Testis (tissue), 5 donors: Measurements from ENCODE around the gene RASGEF1C. TPM values are rescaled to one million over a fixed set of nuclear protein-coding genes. Genes with fewer than 3 reads are reported as not detected.

ENCODE experiments used
- DNase-seq: peaks from one replicate; pipeline ENCODE4 v3.0.0-alpha.2; 2019
- H3K27ac ChIP-seq, 2 donors: fragments of 200-600 bp; sonication (generic); one replicate each; pipeline ENCODE4 v1.5.1; 2019
- H3K27me3 ChIP-seq: fragments of 200-600 bp; sonication (generic); one replicate; pipeline ENCODE4 v1.5.1; 2019
- H3K36me3 ChIP-seq: fragments of 200-600 bp; sonication (generic); one replicate; pipeline ENCODE4 v1.5.1; 2017; ENCODE audit warnings: low read depth; ENCODE audit errors: missing control alignments
- H3K4me1 ChIP-seq: fragments of 200-600 bp; sonication (generic); one replicate; pipeline ENCODE4 v1.5.1; 2019
- H3K4me3 ChIP-seq, 2 donors: fragments of 200-600 bp; sonication (generic); one replicate each; pipeline ENCODE4 v1.5.1; 2017 to 2019
- H3K9me3 ChIP-seq: fragments of 200-600 bp; sonication (generic); one replicate; pipeline ENCODE4 v1.5.1; 2017
- POLR2A ChIP-seq: fragments of 450-650 bp; IDR thresholded peaks from one replicate; pipeline ENCODE4 v1.6.1; 2017; ENCODE audit warnings: antibody characterized with exemption, mild to moderate bottlenecking, moderate library complexity
- WGBS, 2 donors: methylation state at CpG; one replicate each; pipeline ENCODE4 v1.1.5; 2018; 5-methylcytosine and 5-hydroxymethylcytosine counted together
- intact Hi-C: fragments of 100-400 bp; cut with DNase I; formaldehyde crosslinking; loops from one replicate; pipeline ENCODE4 v1.15.1; 2023; ENCODE audit warnings: low total_unique reads
- long read RNA-seq, 2 donors: transcript quantifications; one replicate each; lab custom pipeline, GENCODE V29; 2026
- polyA plus RNA-seq: library from polyadenylated mRNA; stranded (reverse); fragments of 350-450 nt; fragmentation: Illumina TruSeq; extraction: RNeasy Lipid Tissue Mini Kit (QIAGEN cat#74804); gene quantifications from one replicate; pipeline ENCODE4 v1.2.3, GENCODE V29; 2014; ENCODE audit warnings: low read depth, low replicate concordance; ENCODE audit not compliant: insufficient read depth
- total RNA-seq, 2 donors: library from RNA; depleted of rRNA; stranded (reverse); fragments of >200 nt; gene quantifications; one replicate each; pipeline ENCODE4 v1.2.3, GENCODE V29; 2016
- TF ChIP-seq, protein P1 (sequence below), 3 experiments: fragments of 450-650 bp in 2 of 3; fragments of 200-600 bp in 1 of 3; sonication (generic) in 1 of 3; IDR thresholded peaks; one replicate each; pipeline ENCODE4 v1.5.1; 2016 to 2019; ENCODE audit warnings: antibody characterized with exemption in 3 of 3, mild to moderate bottlenecking in 2 of 3, moderate library complexity in 1 of 3

RASGEF1C gene
- total RNA-seq: 1 to 10 TPM; 8.0 to 8.5 TPM
- polyA plus RNA-seq: 19.0 TPM
- long read RNA-seq, donor 1, partial matches to known transcripts: 0 of 3 reads
- long read RNA-seq, donor 1, other reads (novel, unspliced or antisense): 0 of 3 reads
- long read RNA-seq, donor 2: 0 reads

DNA sequence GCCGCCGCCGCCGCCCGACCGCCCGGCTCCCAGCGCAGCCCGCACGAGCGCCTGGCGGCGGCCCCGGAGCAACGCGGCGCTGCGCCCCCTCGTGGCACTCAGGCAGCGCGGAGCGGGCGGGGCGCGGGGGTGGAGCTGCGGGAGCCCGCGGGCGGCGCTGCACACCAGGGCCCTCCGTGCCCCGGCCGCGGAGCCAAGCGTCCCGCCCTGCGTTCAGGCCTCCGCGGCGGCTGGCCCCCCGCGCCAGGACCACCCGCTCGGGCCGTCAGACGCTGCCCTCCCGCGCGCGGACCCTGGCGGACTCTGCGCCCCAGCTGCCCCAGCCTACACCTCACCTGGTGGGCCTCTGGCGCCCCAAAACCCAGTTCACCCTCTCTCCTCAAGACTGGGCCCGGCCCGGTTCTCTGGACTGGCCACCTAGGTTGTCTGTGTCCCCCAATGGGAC lies at the start of gene RASGEF1C:
RASGEF1C (minus strand) TSS at position 75 of the 445 bp plus-strand sequence. CDS start 71,159 bp downstream, outside the sequence.
- no peak within 1 kb of the TSS for H3K27ac ChIP-seq
- 1 to 15% methylated on average over 8 to 32 of the region's 55 CpGs for WGBS, 2 donors

DNA sequence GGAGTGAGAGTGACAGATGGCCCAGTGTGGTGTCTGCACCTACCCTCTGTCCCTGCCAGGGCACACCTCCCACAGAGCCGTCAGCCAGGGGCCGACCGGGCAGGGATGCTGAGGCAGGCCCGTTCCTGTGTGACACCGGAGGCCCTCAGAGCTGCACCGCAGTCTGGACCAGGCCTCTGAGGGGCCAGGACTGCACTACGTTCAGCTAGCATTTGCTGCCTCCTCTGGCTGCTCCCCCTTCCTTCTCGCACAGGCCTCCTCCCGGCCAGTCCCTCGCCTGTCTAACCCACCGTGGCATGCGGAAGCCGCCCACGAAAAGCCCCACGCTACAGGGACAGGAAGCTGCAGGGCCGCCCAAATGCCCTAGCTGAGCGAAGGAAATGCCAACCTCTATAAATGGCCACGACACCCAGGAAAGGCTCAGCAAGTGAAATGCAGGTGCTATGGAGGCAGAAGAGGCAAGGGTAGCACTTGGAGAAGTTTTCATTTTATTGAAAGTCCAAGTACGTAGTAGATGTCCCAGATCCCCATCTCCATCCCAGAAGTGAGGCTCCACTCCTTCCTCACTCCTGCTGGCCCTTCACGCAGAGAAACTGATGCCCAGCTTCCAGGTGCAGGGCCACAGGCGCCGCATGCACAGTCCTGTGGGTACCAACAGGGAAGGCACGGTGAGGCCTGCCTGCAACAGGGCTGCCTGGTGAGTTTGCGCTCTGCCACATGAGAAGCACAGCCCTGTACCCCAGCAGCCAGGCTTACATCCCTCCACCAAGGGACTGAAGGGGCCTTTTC lies 44.2 kb upstream of the RASGEF1C start:
- no peak overlapping the region for H3K27ac ChIP-seq
- intact Hi-C loops: no loop called here
- H3K27me3 ChIP-seq: no peaks in the 10 kb centered on the region
- no peak for DNase-seq
- H3K4me3 ChIP-seq: no peak overlapping the region
- WGBS, 2 donors: 95 to 98% methylated on average over 19 to 24 of the region's 24 CpGs
- TF ChIP-seq POLR2A: no peak
- H3K36me3 ChIP-seq: no peaks in the 10 kb centered on the region
- H3K4me1 ChIP-seq: no peaks in the 10 kb centered on the region
- H3K9me3 ChIP-seq: no peaks in the 10 kb centered on the region

More for the DNA sequence above, at the start of gene RASGEF1C:
- DNase-seq: peak; percentile 60
- Histone ChIP-seq H3K4me3 (peak within 1 kb of the TSS; percentile 31 to 32), H3K36me3 (no peaks in the 10 kb centered on the region), H3K9me3 (no peaks in the 10 kb centered on the region), H3K27me3 (no peaks in the 10 kb centered on the region), H3K4me1 (peaks cover 4% of the 10 kb centered on the region)
- TF ChIP-seq, protein P1, sequence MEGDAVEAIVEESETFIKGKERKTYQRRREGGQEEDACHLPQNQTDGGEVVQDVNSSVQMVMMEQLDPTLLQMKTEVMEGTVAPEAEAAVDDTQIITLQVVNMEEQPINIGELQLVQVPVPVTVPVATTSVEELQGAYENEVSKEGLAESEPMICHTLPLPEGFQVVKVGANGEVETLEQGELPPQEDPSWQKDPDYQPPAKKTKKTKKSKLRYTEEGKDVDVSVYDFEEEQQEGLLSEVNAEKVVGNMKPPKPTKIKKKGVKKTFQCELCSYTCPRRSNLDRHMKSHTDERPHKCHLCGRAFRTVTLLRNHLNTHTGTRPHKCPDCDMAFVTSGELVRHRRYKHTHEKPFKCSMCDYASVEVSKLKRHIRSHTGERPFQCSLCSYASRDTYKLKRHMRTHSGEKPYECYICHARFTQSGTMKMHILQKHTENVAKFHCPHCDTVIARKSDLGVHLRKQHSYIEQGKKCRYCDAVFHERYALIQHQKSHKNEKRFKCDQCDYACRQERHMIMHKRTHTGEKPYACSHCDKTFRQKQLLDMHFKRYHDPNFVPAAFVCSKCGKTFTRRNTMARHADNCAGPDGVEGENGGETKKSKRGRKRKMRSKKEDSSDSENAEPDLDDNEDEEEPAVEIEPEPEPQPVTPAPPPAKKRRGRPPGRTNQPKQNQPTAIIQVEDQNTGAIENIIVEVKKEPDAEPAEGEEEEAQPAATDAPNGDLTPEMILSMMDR (IDR thresholded peaks at IDR 0.05): peak in 2 of 3 experiments; percentile 14 to 63
- no peak for TF ChIP-seq POLR2A
- intact Hi-C loops: loop anchor here (5.0 kb wide), 1 partner anchor 397 kb away; no protein-coding TSS in a partner anchor

DNA sequence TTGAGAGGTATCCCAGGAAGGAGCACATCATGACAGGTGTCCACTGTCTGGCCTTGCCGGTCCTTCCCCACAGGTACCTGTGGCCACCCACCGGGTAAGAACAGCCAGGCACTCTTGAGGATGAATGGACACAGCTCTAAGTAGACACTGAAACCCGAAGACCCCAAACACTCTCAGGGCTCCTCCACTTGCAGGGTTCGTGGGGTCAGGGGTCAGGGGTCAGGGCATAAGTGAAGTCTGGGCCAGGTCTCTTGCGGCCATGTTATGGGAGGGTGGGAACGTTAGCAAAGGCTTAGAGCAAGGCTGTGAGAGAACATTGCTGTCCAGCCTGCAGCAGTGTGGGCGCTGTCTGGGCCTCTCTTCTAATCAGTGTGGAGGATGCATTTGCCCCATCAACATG lies 42.9 kb upstream of the RASGEF1C start:
- WGBS, 2 donors: 99 to 100% methylated on average over 6 to 7 of the region's 7 CpGs
- Histone ChIP-seq H3K9me3 (no peaks in the 10 kb centered on the region), H3K36me3 (no peaks in the 10 kb centered on the region), H3K4me1 (no peaks in the 10 kb centered on the region), H3K27ac (no peak overlapping the region), H3K4me3 (no peak overlapping the region), H3K27me3 (no peaks in the 10 kb centered on the region)
- intact Hi-C loops: no loop called here
- DNase-seq: no peak
- TF ChIP-seq POLR2A: no peak
- TF ChIP-seq, protein P1 (IDR thresholded peaks at IDR 0.05): no peak

DNA sequence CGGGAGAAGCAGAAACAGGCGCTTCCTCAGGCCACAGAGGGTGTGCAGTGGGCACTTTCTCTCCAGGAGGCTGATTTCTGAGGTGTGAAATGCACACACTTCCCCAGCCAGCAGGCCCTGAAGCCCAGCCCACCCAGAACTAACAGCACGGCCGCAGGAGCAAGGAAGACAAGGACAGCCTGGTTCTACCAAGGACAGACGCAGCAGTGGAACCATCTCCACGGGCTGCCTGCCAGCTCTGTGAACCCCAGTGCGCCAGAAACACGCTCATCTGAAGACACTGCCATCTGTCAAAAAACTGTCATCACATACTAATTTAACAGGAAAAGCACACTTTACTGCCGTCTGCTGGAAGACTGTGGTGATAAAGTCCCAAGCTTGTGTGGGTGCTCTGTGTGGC lies 42.1 kb upstream of the RASGEF1C start:
- no peaks in the 10 kb centered on the region for H3K27me3 ChIP-seq
- H3K4me1 ChIP-seq: no peaks in the 10 kb centered on the region
- no peaks in the 10 kb centered on the region for H3K36me3 ChIP-seq
- TF ChIP-seq, protein P1 (IDR thresholded peaks at IDR 0.05): no peak
- TF ChIP-seq POLR2A: no peak
- no peaks in the 10 kb centered on the region for H3K9me3 ChIP-seq
- 89 to 93% methylated on average over 9 of the region's 9 CpGs for WGBS, 2 donors
- no peak overlapping the region for H3K4me3 ChIP-seq
- no peak overlapping the region for H3K27ac ChIP-seq
- intact Hi-C loops: no loop called here
- DNase-seq: no peak

DNA sequence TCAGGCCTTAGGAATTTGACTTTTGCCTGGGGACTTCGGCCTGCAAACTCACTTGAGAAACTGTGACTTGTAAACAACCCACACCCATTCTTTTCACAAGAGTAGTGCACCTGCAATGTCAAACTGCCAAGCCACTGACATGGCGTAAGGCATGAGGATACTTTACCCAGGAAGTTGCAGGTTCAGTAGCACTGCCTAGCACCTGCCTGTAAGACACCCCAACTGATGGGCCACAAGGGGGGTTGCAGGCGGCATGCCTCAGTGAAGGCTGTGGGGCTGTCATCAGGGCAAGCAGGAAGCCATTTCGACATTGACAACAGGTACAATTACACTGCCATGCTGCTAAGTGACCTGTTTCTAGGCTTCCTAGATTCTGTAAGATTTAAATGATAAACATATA lies 41.3 kb upstream of the RASGEF1C start:
- Histone ChIP-seq H3K36me3 (no peaks in the 10 kb centered on the region), H3K9me3 (no peaks in the 10 kb centered on the region), H3K27me3 (no peaks in the 10 kb centered on the region), H3K4me3 (no peak overlapping the region), H3K27ac (no peak overlapping the region), H3K4me1 (no peaks in the 10 kb centered on the region)
- TF ChIP-seq, protein P1 (IDR thresholded peaks at IDR 0.05): no peak
- no peak for TF ChIP-seq POLR2A
- intact Hi-C loops: no loop called here
- no peak for DNase-seq
- WGBS, 2 donors: 96 to 100% methylated on average over 4 of the region's 4 CpGs
